ENCODE results near the gene CFAP46. TPM values are rescaled to one million over a fixed set of nuclear protein-coding genes. Genes with fewer than 3 reads are reported as not detected.
"Not testable (repeated sequence)": the region's sequence is repeated elsewhere in the genome, so short reads cannot be mapped to it uniquely, and the experiment has no call there.

CFAP46 gene
- total RNA-seq, 2 experiments from 2014 or later, result not detected

- ATAC-seq (ENCODE audit: poor library complexity) (no peak), DNase-seq (peak in 1 of 14 experiments; percentile 34)
- H3K4me1 Mint-ChIP-seq (ENCODE audit: low read depth), result no peaks in the 10 kb centered on the region
- Histone ChIP-seq H3K27ac (ENCODE audit: low read depth in 1 of 2, low read length in 2 of 2) (no peak overlapping the region), H3K4me3 (ENCODE audit: low read length) (no peak overlapping the region), H3K9me3 (ENCODE audit: control insufficient read depth in 1 of 2, insufficient read depth in 1 of 2, low read length in 2 of 2) (peaks cover 0 to 38% of the 10 kb centered on the region in 2 experiments), H3K27me3 (ENCODE audit: control insufficient read depth in 1 of 2, insufficient read depth in 2 of 2, low read length in 2 of 2) (no peaks in the 10 kb centered on the region), H3K36me3 (ENCODE audit: insufficient read depth, low read length) (peaks cover 32% of the 10 kb centered on the region), H3K4me1 (ENCODE audit: insufficient read depth, low read length) (no peaks in the 10 kb centered on the region)
- no peak for TF ChIP-seq CTCF (IDR thresholded peaks at IDR 0.05)
- H3K36me3 Mint-ChIP-seq (ENCODE audit: low read depth), result peaks cover 20% of the 10 kb centered on the region
- intact Hi-C loops (cut with DNase I, micrococcal nuclease), result no loop called here
- no peak overlapping the region for H3K27ac Mint-ChIP-seq
- ChIA-PET CTCF (no interaction called here), POLR2A (no interaction called here)
- H3K4me3 Mint-ChIP-seq, result no peak overlapping the region
- no peaks in the 10 kb centered on the region for H3K27me3 Mint-ChIP-seq
- no peaks in the 10 kb centered on the region for H3K9me3 Mint-ChIP-seq
These were observed 167.2 kb downstream of the CFAP46 start for GRCh38 chr10:132774902-132775863.

GRCh38 chr10:132774181-132774901 is 168.0 kb downstream of the CFAP46 start:
- H3K4me3 Mint-ChIP-seq, result no peak overlapping the region
- ATAC-seq (ENCODE audit: poor library complexity), result no peak

DNA sequence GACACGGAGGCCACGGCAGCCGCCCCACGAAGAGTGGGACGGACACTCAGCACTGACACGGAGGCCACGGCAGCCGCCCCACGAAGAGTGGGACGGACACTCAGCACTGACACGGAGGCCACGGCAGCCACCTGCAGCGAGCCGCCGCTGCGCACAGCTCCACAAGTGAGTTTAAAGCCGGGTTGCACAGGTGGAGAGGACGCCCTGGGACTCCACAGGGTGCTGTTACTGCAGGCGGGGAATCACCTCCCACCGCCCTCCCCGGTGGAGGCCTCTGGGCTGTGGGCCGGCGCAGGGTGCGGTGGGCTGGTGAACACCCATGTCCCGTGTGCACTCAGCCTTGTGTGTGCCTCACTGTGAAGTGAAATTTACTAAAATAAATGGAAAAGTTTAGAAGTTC is 169.6 kb downstream of the CFAP46 start:
- peaks cover 16% of the 10 kb centered on the region for H3K36me3 Mint-ChIP-seq (ENCODE audit: low read depth)
- H3K27ac Mint-ChIP-seq; H3K4me3 Mint-ChIP-seq; H3K4me3 ChIP-seq (ENCODE audit: low read length); DNase-seq; H3K27me3 Mint-ChIP-seq; H3K9me3 Mint-ChIP-seq; H3K4me1 ChIP-seq (ENCODE audit: insufficient read depth, low read length); H3K4me1 Mint-ChIP-seq (ENCODE audit: low read depth); POLR2A ChIA-PET; CTCF ChIA-PET; H3K27me3 ChIP-seq (ENCODE audit: control insufficient read depth in 1 of 2, insufficient read depth in 2 of 2, low read length in 2 of 2); ATAC-seq (ENCODE audit: poor library complexity); H3K27ac ChIP-seq (ENCODE audit: low read depth in 1 of 2, low read length in 2 of 2); intact Hi-C loops (cut with DNase I, micrococcal nuclease): not testable (repeated sequence)
- peaks cover 0 to 47% of the 10 kb centered on the region in 2 experiments for H3K9me3 ChIP-seq (ENCODE audit: control insufficient read depth in 1 of 2, insufficient read depth in 1 of 2, low read length in 2 of 2)
- H3K36me3 ChIP-seq (ENCODE audit: insufficient read depth, low read length), result peaks cover 30% of the 10 kb centered on the region

More at GRCh38 chr10:132774181-132774901, 168.0 kb downstream of the CFAP46 start:
- TF ChIP-seq CTCF (IDR thresholded peaks at IDR 0.05), result no peak
- no peak for DNase-seq
- Histone ChIP-seq H3K4me3 (ENCODE audit: low read length) (no peak overlapping the region), H3K36me3 (ENCODE audit: insufficient read depth, low read length) (peaks cover 33% of the 10 kb centered on the region), H3K27ac (ENCODE audit: low read depth in 1 of 2, low read length in 2 of 2) (no peak overlapping the region), H3K4me1 (ENCODE audit: insufficient read depth, low read length) (no peaks in the 10 kb centered on the region), H3K9me3 (ENCODE audit: control insufficient read depth in 1 of 2, insufficient read depth in 1 of 2, low read length in 2 of 2) (peaks cover 0 to 40% of the 10 kb centered on the region in 2 experiments), H3K27me3 (ENCODE audit: control insufficient read depth in 1 of 2, insufficient read depth in 2 of 2, low read length in 2 of 2) (no peaks in the 10 kb centered on the region)
- ChIA-PET CTCF (no interaction called here), POLR2A (no interaction called here)
- Mint-ChIP-seq H3K27me3 (no peaks in the 10 kb centered on the region), H3K9me3 (no peaks in the 10 kb centered on the region), H3K27ac (no peak overlapping the region), H3K4me1 (ENCODE audit: low read depth) (no peaks in the 10 kb centered on the region), H3K36me3 (ENCODE audit: low read depth) (peaks cover 15% of the 10 kb centered on the region)
- intact Hi-C loops (cut with DNase I, micrococcal nuclease), result no loop called here
